ENCODE data around the gene LIMK1. TPM values are rescaled to one million over a fixed set of nuclear protein-coding genes. Genes with fewer than 3 reads are reported as not detected.

The LIMK1 gene
- total and polyA plus RNA-seq, 4 donors, result 0.63 to 4.1 (median 3.4) TPM

GRCh38 chr7:74039337-74039736 lies 44.3 kb upstream of the LIMK1 start:
- Histone ChIP-seq H3K27ac (ENCODE audit: low read depth in 1 of 2, low read length in 2 of 2) (no peak overlapping the region), H3K36me3 (ENCODE audit: control insufficient read depth in 4 of 4, insufficient read depth in 3 of 4, low read depth in 1 of 4, low read length in 3 of 4) (no peaks in the 10 kb centered on the region), H3K4me3 (ENCODE audit: low read depth in 1 of 3, low read length in 3 of 3) (no peak overlapping the region), H3K9ac (ENCODE audit: low read depth in 1 of 2, low read length in 2 of 2) (no peak overlapping the region), H3K27me3 (ENCODE audit: control insufficient read depth in 4 of 4, insufficient read depth in 4 of 4, low read length in 3 of 4) (no peaks in the 10 kb centered on the region), H3K4me1 (ENCODE audit: control insufficient read depth in 4 of 4, insufficient read depth in 4 of 4, low read length in 3 of 4) (no peaks in the 10 kb centered on the region), H3K9me3 (ENCODE audit: control insufficient read depth in 4 of 4, low read length in 3 of 4) (no peaks in the 10 kb centered on the region)
- WGBS, result 87% methylated on average over 11 of the region's 11 CpGs
- TF ChIP-seq REST (IDR thresholded peaks at IDR 0.05), result no peak
- no peak for TF ChIP-seq FOXA1 (IDR thresholded peaks at IDR 0.05)
- TF ChIP-seq TAF1 (conservative IDR thresholded peaks at IDR 0.05), result no peak
- no peak for TF ChIP-seq JUND (IDR thresholded peaks at IDR 0.05)
- no peak for TF ChIP-seq YY1 (IDR thresholded peaks at IDR 0.05)
- no peak for TF ChIP-seq RAD21 (IDR thresholded peaks at IDR 0.05)
- TF ChIP-seq EGR1 (IDR thresholded peaks at IDR 0.05; ENCODE audit: low read depth in 2 of 2), result no peak
- no peak for TF ChIP-seq NR2F2 (IDR thresholded peaks at IDR 0.05)
- DNase-seq (ENCODE audit: low spot score), result no peak

- H3K4me3 ChIP-seq (ENCODE audit: low read depth in 1 of 3, low read length in 3 of 3), result no peak overlapping the region
- H3K4me1 ChIP-seq (ENCODE audit: control insufficient read depth in 4 of 4, insufficient read depth in 4 of 4, low read length in 3 of 4), result no peaks in the 10 kb centered on the region
- no peaks in the 10 kb centered on the region for H3K36me3 ChIP-seq (ENCODE audit: control insufficient read depth in 4 of 4, insufficient read depth in 3 of 4, low read depth in 1 of 4, low read length in 3 of 4)
- TF ChIP-seq REST (IDR thresholded peaks at IDR 0.05) (no peak), HNF4A (conservative IDR thresholded peaks at IDR 0.05) (no peak), ATF3 (IDR thresholded peaks at IDR 0.05) (no peak), NR2F2 (IDR thresholded peaks at IDR 0.05) (no peak), YY1 (IDR thresholded peaks at IDR 0.05) (no peak), GABPA (IDR thresholded peaks at IDR 0.05 in 1 of 2, conservative IDR thresholded peaks at IDR 0.05 in 1 of 2) (no peak), TAF1 (conservative IDR thresholded peaks at IDR 0.05) (no peak), CTCF (IDR thresholded peaks at IDR 0.05; ENCODE audit: low read depth, low read length, missing input control) (no peak), FOXA1 (IDR thresholded peaks at IDR 0.05) (no peak), ZBTB33 (IDR thresholded peaks at IDR 0.05) (no peak), FOXA2 (IDR thresholded peaks at IDR 0.05) (no peak), SP1 (IDR thresholded peaks at IDR 0.05) (no peak), RAD21 (IDR thresholded peaks at IDR 0.05) (no peak), JUND (IDR thresholded peaks at IDR 0.05) (no peak), EGR1 (IDR thresholded peaks at IDR 0.05; ENCODE audit: low read depth in 2 of 2) (no peak), MAX (IDR thresholded peaks at IDR 0.05) (no peak), RXRA (IDR thresholded peaks at IDR 0.05) (no peak)
- WGBS, result 92% methylated on average over 13 of the region's 13 CpGs
- no peaks in the 10 kb centered on the region for H3K9me3 ChIP-seq (ENCODE audit: control insufficient read depth in 4 of 4, low read length in 3 of 4)
- H3K9ac ChIP-seq (ENCODE audit: low read depth in 1 of 2, low read length in 2 of 2), result no peak overlapping the region
- no peaks in the 10 kb centered on the region for H3K27me3 ChIP-seq (ENCODE audit: control insufficient read depth in 4 of 4, insufficient read depth in 4 of 4, low read length in 3 of 4)
- no peak overlapping the region for H3K27ac ChIP-seq (ENCODE audit: low read depth in 1 of 2, low read length in 2 of 2)
- no peak for DNase-seq (ENCODE audit: low spot score)
These were observed 43.4 kb upstream of the LIMK1 start for GRCh38 chr7:74040101-74040790.

Measured in liver (tissue), 9 donors.